Measurements from ENCODE around the gene TAB3.
A peak's percentile ranks its signal among the peaks of the same experiment; 100 is the strongest.

TAB3 gene

GRCh38 chrX:30831082-30831481 lies 58.0 kb downstream of the TAB3 start:
- TF ChIP-seq CTCF (IDR thresholded peaks at IDR 0.05; ENCODE audit: poor library complexity, severe bottlenecking) = no peak
- no peaks in the 10 kb centered on the region for H3K9me3 ChIP-seq (ENCODE audit: severe bottlenecking)
- H3K27ac ChIP-seq (ENCODE audit: poor library complexity, severe bottlenecking) = no peak overlapping the region
- ATAC-seq (ENCODE audit: low read depth) (no peak), DNase-seq (ENCODE audit: low spot score) (no peak)
- H3K4me3 ChIP-seq (ENCODE audit: severe bottlenecking) = no peak overlapping the region
- no peaks in the 10 kb centered on the region for H3K27me3 ChIP-seq (ENCODE audit: insufficient read depth, poor library complexity, severe bottlenecking)
- peaks cover 6% of the 10 kb centered on the region; the same call in 1 of the 2 replicates for H3K36me3 ChIP-seq (ENCODE audit: low read depth)
- no peaks in the 10 kb centered on the region for H3K4me1 ChIP-seq (ENCODE audit: insufficient read depth, poor library complexity, severe bottlenecking)

- no peak overlapping the region for H3K27ac ChIP-seq (ENCODE audit: poor library complexity, severe bottlenecking)
- DNase-seq (ENCODE audit: low spot score) (no peak), ATAC-seq (ENCODE audit: low read depth) (no peak)
- peaks cover 2% of the 10 kb centered on the region; the same call in 1 of the 2 replicates for H3K36me3 ChIP-seq (ENCODE audit: low read depth)
- no peak for TF ChIP-seq CTCF (IDR thresholded peaks at IDR 0.05; ENCODE audit: poor library complexity, severe bottlenecking)
- no peak overlapping the region for H3K4me3 ChIP-seq (ENCODE audit: severe bottlenecking)
- H3K27me3 ChIP-seq (ENCODE audit: insufficient read depth, poor library complexity, severe bottlenecking) = no peaks in the 10 kb centered on the region
- H3K4me1 ChIP-seq (ENCODE audit: insufficient read depth, poor library complexity, severe bottlenecking) = no peaks in the 10 kb centered on the region
- H3K9me3 ChIP-seq (ENCODE audit: severe bottlenecking) = no peaks in the 10 kb centered on the region
These were observed 58.6 kb downstream of the TAB3 start for GRCh38 chrX:30830326-30830943.

- H3K9me3 ChIP-seq (ENCODE audit: severe bottlenecking) = no peaks in the 10 kb centered on the region
- H3K27ac ChIP-seq (ENCODE audit: poor library complexity, severe bottlenecking) = no peak overlapping the region
- TF ChIP-seq CTCF (IDR thresholded peaks at IDR 0.05; ENCODE audit: poor library complexity, severe bottlenecking) = no peak
- H3K27me3 ChIP-seq (ENCODE audit: insufficient read depth, poor library complexity, severe bottlenecking) = no peaks in the 10 kb centered on the region
- DNase-seq (ENCODE audit: low spot score) (no peak), ATAC-seq (ENCODE audit: low read depth) (no peak)
- H3K4me3 ChIP-seq (ENCODE audit: severe bottlenecking) = no peak overlapping the region
- H3K36me3 ChIP-seq (ENCODE audit: low read depth) = no peaks in the 10 kb centered on the region
- H3K4me1 ChIP-seq (ENCODE audit: insufficient read depth, poor library complexity, severe bottlenecking) = no peaks in the 10 kb centered on the region
These were observed 64.8 kb downstream of the TAB3 start for GRCh38 chrX:30824275-30824674.

- Histone ChIP-seq H3K4me1 (ENCODE audit: insufficient read depth, poor library complexity, severe bottlenecking) (no peaks in the 10 kb centered on the region), H3K27me3 (ENCODE audit: insufficient read depth, poor library complexity, severe bottlenecking) (no peaks in the 10 kb centered on the region), H3K27ac (ENCODE audit: poor library complexity, severe bottlenecking) (no peak overlapping the region), H3K4me3 (ENCODE audit: severe bottlenecking) (no peak overlapping the region), H3K36me3 (ENCODE audit: low read depth) (no peaks in the 10 kb centered on the region), H3K9me3 (ENCODE audit: severe bottlenecking) (no peaks in the 10 kb centered on the region)
- no peak for ATAC-seq (ENCODE audit: low read depth)
- no peak for DNase-seq (ENCODE audit: low spot score)
- no peak for TF ChIP-seq CTCF (IDR thresholded peaks at IDR 0.05; ENCODE audit: poor library complexity, severe bottlenecking)
These were observed 66.3 kb downstream of the TAB3 start for GRCh38 chrX:30822764-30823163.

- ATAC-seq (ENCODE audit: low read depth) = 0 out of 3 replicates have a peak, but pooled peaks have one; percentile 48
- H3K27me3 ChIP-seq (ENCODE audit: insufficient read depth, poor library complexity, severe bottlenecking) = no peaks in the 10 kb centered on the region
- no peak overlapping the region for H3K27ac ChIP-seq (ENCODE audit: poor library complexity, severe bottlenecking)
- DNase-seq (ENCODE audit: low spot score) = no peak
- no peaks in the 10 kb centered on the region for H3K36me3 ChIP-seq (ENCODE audit: low read depth)
- TF ChIP-seq CTCF (IDR thresholded peaks at IDR 0.05; ENCODE audit: poor library complexity, severe bottlenecking) = no peak
- H3K9me3 ChIP-seq (ENCODE audit: severe bottlenecking) = no peaks in the 10 kb centered on the region
- no peaks in the 10 kb centered on the region for H3K4me1 ChIP-seq (ENCODE audit: insufficient read depth, poor library complexity, severe bottlenecking)
- H3K4me3 ChIP-seq (ENCODE audit: severe bottlenecking) = no peak overlapping the region
These were observed 66.9 kb downstream of the TAB3 start for GRCh38 chrX:30822068-30822681.

Measured in RWPE2 (cell line).